ENCODE data around the gene TGM2.

GRCh38 chr20:38212806-38213606, 47.9 kb upstream of the TGM2 start:
- TF ChIP-seq POLR2A (IDR thresholded peaks at IDR 0.05; ENCODE audit: low read depth, low read length): no peak
- TF ChIP-seq MAX (IDR thresholded peaks at IDR 0.05; ENCODE audit: insufficient read depth, insufficient read length): no peak
